OCI-LY3 (cell line): ENCODE measurements around the gene SAC3D1.

Experiments used
- CTCF ChIP-seq: fragments of 200-600, 300-600 bp; sonication (generic); IDR thresholded peaks from 2 replicates; pipeline ENCODE4 v1.5.1; 2014; ENCODE audit warnings: antibody characterized with exemption, low read length, low read depth
- EZH2phosphoT487 ChIP-seq: fragments of 200-600 bp; shearing (Covaris generic); IDR thresholded peaks from 2 replicates; pipeline ENCODE4 v1.6.1; 2018; ENCODE audit warnings: antibody characterized with exemption, mixed run types, low read depth

GRCh38 chr11:65063532-65063931 lies 22.5 kb downstream of the SAC3D1 start:
- TF ChIP-seq CTCF (no peak), EZH2phosphoT487 (no peak)
